ENCODE measurements around the gene KCND3. TPM values are rescaled to one million over a fixed set of nuclear protein-coding genes. Genes with fewer than 3 reads are reported as not detected.

Gene KCND3
- total and polyA plus RNA-seq, 2 experiments from 2014 or later = 0.10 to 0.18 TPM

GRCh38 chr1:111903871-111904449 is 85.5 kb downstream of the KCND3 start:
- H3K4me1 Mint-ChIP-seq = peaks cover 37% of the 10 kb centered on the region
- Histone ChIP-seq H3K4me1 (ENCODE audit: insufficient read depth) (no peaks in the 10 kb centered on the region), H3K4me2 (no peak overlapping the region), H3F3A (replicated peaks; ENCODE audit: low read depth) (no peaks in the 10 kb centered on the region), H2AFZ (no peak overlapping the region), H4K20me1 (replicated peaks; ENCODE audit: insufficient read depth) (no peaks in the 10 kb centered on the region), H3K27ac (ENCODE audit: low read depth) (no peak overlapping the region), H3K9me2 (ENCODE audit: insufficient read depth) (no peaks in the 10 kb centered on the region), H3K27me3 (ENCODE audit: insufficient read depth) (no peaks in the 10 kb centered on the region), H3K4me3 (no peak overlapping the region), H3K79me2 (replicated peaks; ENCODE audit: insufficient read depth) (no peaks in the 10 kb centered on the region), H3K36me3 (ENCODE audit: insufficient read depth) (no peaks in the 10 kb centered on the region)
- H3K4me3 Mint-ChIP-seq = no peak overlapping the region
- H3K27ac Mint-ChIP-seq = no peak overlapping the region
- ATAC-seq (no peak), DNase-seq (ENCODE audit: low spot score) (no peak)
- TF ChIP-seq POLR2AphosphoS5 (IDR thresholded peaks at IDR 0.05; ENCODE audit: low read depth) (no peak), ZNF114 (CRISPR knock-in tag; IDR thresholded peaks at IDR 0.05) (no peak), CREB1 (CRISPR knock-in tag; IDR thresholded peaks at IDR 0.05; ENCODE audit: low read depth) (no peak), NANOG (IDR thresholded peaks at IDR 0.05; ENCODE audit: borderline replicate concordance) (no peak), EZH2 (IDR thresholded peaks at IDR 0.05; ENCODE audit: low read depth, unreplicated experiment) (no peak), CTCF (conservative IDR thresholded peaks at IDR 0.05; ENCODE audit: low read depth in 2 of 2) (no peak), STAT1 (IDR thresholded peaks at IDR 0.05; ENCODE audit: unreplicated experiment) (no peak), REST (IDR thresholded peaks at IDR 0.05; ENCODE audit: unreplicated experiment) (no peak), EZH2phosphoT487 (IDR thresholded peaks at IDR 0.05; ENCODE audit: unreplicated experiment) (no peak), JUNB (IDR thresholded peaks at IDR 0.05; ENCODE audit: unreplicated experiment) (no peak), ZNF331 (CRISPR knock-in tag; IDR thresholded peaks at IDR 0.05; ENCODE audit: low read depth) (no peak)
- TF ChIP-seq, protein P1, sequence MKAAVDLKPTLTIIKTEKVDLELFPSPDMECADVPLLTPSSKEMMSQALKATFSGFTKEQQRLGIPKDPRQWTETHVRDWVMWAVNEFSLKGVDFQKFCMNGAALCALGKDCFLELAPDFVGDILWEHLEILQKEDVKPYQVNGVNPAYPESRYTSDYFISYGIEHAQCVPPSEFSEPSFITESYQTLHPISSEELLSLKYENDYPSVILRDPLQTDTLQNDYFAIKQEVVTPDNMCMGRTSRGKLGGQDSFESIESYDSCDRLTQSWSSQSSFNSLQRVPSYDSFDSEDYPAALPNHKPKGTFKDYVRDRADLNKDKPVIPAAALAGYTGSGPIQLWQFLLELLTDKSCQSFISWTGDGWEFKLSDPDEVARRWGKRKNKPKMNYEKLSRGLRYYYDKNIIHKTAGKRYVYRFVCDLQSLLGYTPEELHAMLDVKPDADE (IDR thresholded peaks at IDR 0.05) = no peak
- TF ChIP-seq, protein P2, sequence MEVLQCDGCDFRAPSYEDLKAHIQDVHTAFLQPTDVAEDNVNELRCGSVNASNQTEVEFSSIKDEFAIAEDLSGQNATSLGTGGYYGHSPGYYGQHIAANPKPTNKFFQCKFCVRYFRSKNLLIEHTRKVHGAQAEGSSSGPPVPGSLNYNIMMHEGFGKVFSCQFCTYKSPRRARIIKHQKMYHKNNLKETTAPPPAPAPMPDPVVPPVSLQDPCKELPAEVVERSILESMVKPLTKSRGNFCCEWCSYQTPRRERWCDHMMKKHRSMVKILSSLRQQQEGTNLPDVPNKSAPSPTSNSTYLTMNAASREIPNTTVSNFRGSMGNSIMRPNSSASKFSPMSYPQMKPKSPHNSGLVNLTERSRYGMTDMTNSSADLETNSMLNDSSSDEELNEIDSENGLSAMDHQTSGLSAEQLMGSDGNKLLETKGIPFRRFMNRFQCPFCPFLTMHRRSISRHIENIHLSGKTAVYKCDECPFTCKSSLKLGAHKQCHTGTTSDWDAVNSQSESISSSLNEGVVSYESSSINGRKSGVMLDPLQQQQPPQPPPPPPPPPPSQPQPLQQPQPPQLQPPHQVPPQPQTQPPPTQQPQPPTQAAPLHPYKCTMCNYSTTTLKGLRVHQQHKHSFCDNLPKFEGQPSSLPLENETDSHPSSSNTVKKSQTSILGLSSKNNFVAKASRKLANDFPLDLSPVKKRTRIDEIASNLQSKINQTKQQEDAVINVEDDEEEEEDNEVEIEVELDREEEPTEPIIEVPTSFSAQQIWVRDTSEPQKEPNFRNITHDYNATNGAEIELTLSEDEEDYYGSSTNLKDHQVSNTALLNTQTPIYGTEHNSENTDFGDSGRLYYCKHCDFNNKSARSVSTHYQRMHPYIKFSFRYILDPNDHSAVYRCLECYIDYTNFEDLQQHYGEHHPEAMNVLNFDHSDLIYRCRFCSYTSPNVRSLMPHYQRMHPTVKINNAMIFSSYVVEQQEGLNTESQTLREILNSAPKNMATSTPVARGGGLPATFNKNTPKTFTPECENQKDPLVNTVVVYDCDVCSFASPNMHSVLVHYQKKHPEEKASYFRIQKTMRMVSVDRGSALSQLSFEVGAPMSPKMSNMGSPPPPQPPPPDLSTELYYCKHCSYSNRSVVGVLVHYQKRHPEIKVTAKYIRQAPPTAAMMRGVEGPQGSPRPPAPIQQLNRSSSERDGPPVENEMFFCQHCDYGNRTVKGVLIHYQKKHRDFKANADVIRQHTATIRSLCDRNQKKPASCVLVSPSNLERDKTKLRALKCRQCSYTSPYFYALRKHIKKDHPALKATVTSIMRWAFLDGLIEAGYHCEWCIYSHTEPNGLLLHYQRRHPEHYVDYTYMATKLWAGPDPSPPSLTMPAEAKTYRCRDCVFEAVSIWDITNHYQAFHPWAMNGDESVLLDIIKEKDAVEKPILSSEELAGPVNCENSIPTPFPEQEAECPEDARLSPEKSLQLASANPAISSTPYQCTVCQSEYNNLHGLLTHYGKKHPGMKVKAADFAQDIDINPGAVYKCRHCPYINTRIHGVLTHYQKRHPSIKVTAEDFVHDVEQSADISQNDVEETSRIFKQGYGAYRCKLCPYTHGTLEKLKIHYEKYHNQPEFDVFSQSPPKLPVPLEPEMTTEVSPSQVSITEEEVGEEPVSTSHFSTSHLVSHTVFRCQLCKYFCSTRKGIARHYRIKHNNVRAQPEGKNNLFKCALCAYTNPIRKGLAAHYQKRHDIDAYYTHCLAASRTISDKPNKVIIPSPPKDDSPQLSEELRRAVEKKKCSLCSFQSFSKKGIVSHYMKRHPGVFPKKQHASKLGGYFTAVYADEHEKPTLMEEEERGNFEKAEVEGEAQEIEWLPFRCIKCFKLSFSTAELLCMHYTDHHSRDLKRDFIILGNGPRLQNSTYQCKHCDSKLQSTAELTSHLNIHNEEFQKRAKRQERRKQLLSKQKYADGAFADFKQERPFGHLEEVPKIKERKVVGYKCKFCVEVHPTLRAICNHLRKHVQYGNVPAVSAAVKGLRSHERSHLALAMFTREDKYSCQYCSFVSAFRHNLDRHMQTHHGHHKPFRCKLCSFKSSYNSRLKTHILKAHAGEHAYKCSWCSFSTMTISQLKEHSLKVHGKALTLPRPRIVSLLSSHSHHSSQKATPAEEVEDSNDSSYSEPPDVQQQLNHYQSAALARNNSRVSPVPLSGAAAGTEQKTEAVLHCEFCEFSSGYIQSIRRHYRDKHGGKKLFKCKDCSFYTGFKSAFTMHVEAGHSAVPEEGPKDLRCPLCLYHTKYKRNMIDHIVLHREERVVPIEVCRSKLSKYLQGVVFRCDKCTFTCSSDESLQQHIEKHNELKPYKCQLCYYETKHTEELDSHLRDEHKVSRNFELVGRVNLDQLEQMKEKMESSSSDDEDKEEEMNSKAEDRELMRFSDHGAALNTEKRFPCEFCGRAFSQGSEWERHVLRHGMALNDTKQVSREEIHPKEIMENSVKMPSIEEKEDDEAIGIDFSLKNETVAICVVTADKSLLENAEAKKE (CRISPR knock-in tag; IDR thresholded peaks at IDR 0.05) = no peak
- no peaks in the 10 kb centered on the region for H3K9me3 Mint-ChIP-seq
- peaks cover 8% of the 10 kb centered on the region for H3K27me3 Mint-ChIP-seq (ENCODE audit: insufficient read depth, low read depth, poor library complexity)
- no peaks in the 10 kb centered on the region for H3K36me3 Mint-ChIP-seq (ENCODE audit: low read depth)
